G401.6 (cell line): ENCODE measurements around the gene ADAMTSL1.

Source experiments
- FAIRE-seq: peaks from 2 replicates; lab custom pipeline; 2012; peaks lifted over from hg19 to GRCh38; lab: Jason Lieb, UNC

ADAMTSL1 gene

DNA sequence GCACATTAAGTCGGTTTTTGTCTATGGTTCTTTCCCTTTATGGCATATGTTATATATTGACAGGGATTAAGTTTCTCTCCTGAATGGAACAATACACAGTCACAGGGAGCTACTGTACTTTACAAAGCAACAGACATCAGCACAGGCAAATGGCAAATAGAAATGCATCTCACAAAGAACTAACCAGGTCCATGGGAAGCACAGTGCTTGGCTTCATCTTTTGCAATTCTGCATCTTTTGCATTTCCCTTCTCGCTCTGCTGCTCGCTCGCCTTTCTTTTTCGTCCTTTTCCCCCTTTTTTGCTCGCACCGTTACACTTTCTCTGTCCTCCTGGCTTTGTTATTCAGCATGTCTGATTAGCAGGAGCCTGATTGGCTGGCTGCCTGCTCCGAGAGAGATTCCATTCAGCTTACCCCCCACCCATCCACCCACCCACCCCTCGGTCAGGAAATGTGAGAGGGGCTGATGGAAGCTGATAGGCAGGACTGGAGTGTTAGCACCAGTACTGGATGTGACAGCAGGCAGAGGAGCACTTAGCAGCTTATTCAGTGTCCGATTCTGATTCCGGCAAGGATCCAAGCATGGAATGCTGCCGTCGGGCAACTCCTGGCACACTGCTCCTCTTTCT lies at the start of gene ADAMTSL1:
Gene ADAMTSL1 (plus strand): TSS at position 502 of the 628 bp plus-strand sequence. CDS start 80 bp downstream, at position 582.
- no peak for FAIRE-seq

GRCh38 chr9:18427691-18428090 lies 46.3 kb upstream of the ADAMTSL1 start:
- FAIRE-seq = no peak

DNA sequence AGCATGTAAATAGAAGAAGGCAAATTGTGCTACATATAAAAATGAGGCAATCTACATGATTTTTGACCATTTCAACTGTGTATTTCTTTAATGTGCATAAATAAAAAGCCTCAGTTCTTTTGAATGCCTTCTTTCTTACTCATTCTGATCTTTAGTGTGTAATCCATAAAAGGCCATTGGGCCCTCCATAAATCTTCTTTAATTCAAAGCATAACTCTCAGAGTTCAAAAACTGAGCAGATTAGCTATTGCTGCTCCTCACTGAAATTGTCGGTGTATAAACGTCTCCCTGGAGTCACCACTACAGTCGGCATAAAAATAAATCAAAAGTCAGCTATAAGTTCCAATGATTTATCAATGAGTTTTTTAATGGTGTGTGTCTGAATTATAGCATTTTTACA lies 45.3 kb upstream of the ADAMTSL1 start:
- FAIRE-seq = no peak

DNA sequence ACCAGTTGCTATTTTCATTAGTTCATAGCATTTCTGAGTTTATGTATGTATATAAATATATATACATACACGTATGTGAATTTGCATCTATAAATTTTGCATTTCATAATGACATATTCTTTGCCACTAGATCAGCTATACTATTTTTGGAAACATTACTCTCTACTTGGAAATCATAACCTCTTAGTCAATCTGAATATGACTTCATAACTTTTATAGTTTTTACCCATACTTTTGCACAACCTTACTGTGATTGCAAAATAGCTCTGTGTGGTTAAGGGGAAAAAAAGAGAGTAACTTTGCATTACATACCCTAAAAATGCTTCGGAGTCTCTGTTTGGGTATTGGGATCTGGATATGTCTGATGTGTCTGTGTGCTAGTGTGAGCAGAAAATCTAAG lies 44.9 kb upstream of the ADAMTSL1 start:
- FAIRE-seq = no peak

- FAIRE-seq = no peak
Observed at GRCh38 chr9:18433620-18434019, 40.3 kb upstream of the ADAMTSL1 start.

DNA sequence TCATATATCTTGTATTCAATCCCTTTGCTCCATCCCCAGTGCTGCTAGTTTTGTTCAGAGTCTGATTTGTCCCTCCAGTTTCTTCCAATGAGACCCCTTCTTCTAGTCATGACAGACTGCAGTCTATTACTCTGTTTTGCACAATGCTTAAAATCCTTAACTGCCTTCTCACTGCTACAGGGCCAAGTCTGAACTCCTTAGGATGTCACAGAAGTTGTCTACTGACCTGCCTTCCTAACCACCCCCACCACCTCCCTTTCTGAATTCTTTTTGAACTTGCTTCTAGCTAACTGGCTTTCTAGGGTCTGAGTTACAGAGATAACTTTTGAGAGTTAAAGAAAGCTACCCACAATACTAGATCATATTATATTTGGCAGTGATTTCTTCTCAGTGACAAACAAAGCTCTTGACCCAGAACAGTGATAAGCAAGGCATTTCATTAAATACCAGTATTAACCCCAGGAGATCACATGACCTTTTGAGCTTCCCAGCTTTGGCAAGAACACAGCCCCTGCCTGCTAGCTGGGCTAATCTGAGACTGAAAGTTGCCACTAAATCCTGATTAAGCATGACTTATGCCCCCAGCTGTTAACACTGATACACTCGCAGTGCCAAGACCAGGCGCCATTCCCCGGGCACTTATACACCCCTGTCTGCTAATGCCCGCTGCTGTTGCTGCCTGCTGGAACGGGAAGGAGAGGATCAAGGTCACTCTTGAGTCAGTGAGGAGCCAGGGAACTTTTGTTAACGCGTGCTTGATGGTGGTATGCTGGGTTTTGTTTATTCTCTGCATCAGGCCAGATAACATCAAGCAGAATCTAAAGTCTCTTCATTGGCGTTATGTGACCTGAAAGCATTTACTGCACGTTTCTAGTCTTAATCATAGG lies 36.4 kb upstream of the ADAMTSL1 start:
- no peak for FAIRE-seq

DNA sequence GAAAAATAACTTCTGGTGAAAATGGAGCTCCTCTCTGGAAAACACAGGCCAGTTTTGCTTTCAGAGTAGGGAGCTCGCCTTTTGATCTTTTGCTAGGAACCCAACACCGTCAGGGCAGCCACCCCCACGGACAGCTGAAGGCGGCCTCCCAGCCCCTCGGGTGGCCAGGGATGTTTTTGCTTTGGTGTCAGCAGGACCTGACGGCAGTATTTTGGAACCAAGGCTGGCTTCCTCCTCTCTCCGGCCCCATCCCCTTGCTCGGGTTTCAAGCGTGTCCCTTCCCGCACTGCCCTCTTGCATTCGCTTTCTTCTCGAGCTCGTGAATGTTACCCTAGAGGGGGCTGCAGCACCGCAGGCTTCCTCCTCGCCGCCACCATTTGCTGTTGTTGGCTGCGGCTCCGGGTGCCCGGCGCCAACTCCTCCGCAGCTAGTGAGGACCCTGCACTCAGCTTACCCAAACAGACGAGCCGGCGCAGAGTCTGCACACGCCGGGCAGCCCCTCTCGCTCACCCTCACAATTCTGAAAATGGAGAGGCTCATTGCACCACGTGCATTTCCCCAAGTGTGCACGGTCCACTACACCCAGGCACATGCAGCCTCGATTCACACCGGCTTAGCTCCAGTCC lies 35.5 kb upstream of the ADAMTSL1 start:
- no peak for FAIRE-seq

GRCh38 chr9:18438951-18439350 lies 35.0 kb upstream of the ADAMTSL1 start:
- no peak for FAIRE-seq

DNA sequence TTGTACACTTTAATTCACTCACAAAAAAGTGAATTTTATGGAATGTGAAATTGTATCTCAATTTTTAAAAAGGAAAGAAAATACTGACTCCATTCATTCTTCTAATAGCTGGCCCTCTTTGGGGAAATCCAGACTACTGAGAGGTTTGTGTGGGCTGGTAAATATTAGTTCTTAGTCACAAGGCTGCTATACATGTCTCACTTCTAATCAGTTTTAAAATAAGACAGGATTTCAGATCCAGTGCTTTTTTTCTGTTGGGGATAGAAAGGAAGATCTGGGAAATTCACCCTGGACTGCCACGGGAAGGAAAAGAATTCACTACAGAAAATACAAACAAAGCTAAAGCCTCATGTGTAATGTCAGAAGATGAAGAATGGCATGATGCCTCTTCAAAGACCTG lies 32.7 kb upstream of the ADAMTSL1 start:
- FAIRE-seq = no peak

DNA sequence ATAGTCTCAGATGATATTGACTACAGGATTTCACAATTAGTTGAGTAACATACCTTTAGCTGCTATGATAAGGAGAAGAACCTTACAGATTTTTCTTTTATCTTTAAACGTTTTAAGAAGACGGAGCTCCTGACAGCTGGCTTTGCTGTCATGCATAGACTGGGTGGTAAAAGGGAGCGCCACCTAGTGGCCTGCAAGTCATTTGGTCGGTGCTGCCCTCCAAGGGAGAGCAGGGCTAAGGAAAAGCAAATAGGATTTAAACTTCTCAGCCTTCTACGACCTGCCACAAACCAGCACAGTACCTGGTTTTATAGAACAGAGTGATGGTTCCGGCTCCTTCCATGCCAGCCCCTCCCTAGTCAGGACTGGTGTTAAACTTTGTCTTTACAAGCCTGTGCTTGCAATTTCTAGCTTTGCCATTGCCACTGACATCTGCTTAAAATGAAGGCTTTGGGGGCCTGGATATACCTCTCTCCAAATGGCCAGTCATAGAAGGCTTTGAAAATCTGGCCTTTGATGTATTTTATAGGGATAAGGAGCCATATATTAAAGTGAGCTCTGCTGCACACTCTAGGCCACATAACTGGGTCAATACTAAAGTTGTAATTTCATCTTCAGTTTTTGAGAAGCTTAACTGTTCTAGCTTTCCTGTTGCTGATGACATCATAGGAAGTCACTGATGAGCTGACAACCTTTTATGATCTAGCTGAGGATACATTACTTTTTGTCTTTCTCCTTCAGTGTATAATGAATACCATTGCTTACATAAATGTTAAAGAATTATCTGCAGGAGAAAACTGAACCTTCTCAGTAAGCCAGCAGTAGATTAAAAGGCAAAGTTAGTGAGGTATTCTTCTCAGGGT lies 31.1 kb upstream of the ADAMTSL1 start:
- FAIRE-seq = peak; percentile 70

DNA sequence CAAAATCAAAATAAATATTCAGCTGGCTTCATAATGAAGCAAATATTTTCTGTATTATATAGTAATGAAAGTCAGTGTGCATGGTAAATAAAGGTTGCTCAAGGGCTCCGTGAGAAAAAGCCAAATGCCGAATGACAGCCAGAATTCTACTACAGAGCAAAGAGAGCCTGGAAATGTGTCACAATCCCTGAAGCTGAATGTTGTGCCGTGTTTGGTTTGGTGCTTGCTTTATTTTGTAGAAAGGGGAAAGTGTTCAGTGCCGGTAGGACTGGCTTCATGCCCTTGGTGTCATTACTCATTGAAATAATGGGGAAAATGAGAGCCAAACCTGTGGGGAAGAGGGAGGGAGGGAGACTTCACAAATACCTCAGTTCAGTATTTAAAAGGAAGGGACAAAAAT lies 26.8 kb upstream of the ADAMTSL1 start:
- no peak for FAIRE-seq

DNA sequence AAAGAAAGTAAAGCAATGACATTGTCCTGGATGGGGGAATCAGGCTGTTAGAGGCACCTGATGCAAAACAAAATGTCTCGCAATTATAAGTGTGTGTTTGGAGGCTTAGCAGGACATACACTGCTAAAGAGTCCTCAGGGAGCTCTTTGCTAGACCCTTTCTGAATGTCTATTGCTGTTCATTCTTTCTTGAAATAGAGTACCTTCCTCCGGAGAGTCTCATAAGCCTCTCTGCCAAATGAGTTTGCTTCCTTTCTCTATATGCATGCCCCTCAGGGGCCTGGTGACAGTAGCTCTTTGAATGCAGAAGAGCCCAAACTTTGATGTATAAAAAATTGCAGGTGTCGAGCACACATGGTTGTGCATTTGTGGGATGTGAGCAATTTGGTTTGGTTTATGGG lies 26.4 kb upstream of the ADAMTSL1 start:
- FAIRE-seq = no peak

DNA sequence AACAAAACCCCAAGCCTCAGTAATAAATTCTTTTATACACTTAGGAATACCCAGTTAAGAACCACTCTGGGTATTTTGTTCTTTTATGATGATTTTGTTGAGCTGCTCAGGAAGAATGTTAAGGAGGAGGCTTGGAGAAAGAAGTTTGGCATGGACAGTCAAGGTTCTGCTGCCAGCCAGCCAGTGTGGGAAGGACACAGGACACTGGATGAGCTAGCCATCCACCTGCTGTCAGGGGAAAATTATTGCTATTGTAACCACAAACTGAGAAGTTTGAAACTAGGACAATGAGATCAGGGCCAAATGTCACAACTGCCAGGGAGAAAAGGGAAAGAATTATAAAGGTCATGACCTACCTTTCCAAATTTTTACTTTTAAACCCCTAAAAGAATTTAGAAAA lies 25.9 kb upstream of the ADAMTSL1 start:
- no peak for FAIRE-seq

DNA sequence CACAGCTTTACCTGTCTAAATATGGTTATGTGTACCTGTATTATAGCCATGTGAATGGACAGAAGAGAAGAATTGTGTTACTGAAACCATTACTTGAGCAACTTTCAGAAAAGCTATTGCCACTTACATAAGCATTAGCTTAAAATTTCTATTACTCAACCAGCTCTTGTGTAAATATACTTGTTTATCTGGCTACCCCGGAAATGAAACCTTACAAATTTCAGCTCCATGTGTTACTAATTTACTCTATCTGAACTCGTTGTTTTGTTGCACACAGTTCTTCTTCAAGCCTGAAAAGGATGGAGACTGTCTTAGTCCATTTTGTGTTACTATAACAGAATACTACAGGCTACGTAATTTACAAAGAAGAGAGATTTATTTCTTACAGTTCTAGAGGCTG lies 22.5 kb upstream of the ADAMTSL1 start:
- FAIRE-seq = no peak

- no peak for FAIRE-seq
Observed at GRCh38 chr9:18452276-18452675, 21.7 kb upstream of the ADAMTSL1 start.

DNA sequence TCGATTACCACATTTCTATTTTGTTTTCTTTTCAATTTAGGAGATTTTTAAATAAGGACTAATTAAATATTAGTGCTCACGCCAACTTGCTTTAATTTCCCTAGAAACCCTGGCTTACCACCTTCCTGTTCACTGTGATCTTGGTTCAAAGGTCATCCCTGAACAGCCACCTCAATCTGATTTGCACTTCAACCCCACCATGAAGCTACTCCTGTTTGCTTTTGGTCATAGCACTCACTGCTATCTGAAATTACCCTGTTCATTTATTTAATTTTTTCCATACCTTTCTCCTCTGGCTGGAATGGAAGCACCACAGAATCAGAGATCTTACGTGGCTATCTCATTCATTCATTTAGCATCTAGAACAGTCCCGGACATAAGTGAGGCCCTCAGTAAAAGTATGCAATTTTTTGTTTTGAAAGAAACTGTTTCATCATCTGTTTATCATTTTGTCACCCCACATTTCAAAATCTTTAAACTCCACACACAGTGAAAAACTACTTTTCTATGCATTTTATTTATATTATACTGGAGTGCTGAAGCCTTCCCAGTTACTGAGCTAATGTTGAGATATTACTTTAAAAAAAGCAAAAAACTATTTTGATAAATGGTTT lies 17.2 kb upstream of the ADAMTSL1 start:
- no peak for FAIRE-seq

GRCh38 chr9:18457510-18457909 lies 16.4 kb upstream of the ADAMTSL1 start:
- no peak for FAIRE-seq

GRCh38 chr9:18459962-18460584 lies 13.9 kb upstream of the ADAMTSL1 start:
- FAIRE-seq = no peak

- no peak for FAIRE-seq
Observed at GRCh38 chr9:18461496-18461895, 12.5 kb upstream of the ADAMTSL1 start.

- FAIRE-seq = no peak
Observed at GRCh38 chr9:18463991-18464390, 10.0 kb upstream of the ADAMTSL1 start.

GRCh38 chr9:18466101-18466500 lies 7.9 kb upstream of the ADAMTSL1 start:
- FAIRE-seq = no peak
